ENCODE results near the gene CD96.

CD96 gene

DNA sequence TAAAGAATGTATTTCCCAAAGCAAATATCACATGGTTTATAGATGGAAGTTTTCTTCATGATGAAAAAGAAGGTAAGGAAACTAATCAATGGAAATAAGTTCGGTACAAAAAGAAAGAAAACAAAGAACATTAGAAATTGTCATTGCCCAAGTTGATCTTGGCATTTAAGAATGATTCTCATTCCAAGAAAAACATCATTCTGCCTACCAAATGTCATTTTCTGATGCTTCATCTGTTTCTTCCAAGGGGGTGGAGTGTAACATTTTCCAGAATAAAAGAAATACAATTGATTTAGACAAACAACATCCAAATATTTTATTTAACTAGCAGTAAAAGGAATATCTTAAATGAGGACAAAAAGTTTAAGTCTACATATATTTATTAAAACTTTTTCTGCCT is 56.1 kb downstream of the CD96 start:
- DNase-seq (ENCODE audit: low read depth): no peak
- H3K4me3 ChIP-seq (ENCODE audit: low read depth, low read length): no peak overlapping the region
- TF ChIP-seq, protein P1, sequence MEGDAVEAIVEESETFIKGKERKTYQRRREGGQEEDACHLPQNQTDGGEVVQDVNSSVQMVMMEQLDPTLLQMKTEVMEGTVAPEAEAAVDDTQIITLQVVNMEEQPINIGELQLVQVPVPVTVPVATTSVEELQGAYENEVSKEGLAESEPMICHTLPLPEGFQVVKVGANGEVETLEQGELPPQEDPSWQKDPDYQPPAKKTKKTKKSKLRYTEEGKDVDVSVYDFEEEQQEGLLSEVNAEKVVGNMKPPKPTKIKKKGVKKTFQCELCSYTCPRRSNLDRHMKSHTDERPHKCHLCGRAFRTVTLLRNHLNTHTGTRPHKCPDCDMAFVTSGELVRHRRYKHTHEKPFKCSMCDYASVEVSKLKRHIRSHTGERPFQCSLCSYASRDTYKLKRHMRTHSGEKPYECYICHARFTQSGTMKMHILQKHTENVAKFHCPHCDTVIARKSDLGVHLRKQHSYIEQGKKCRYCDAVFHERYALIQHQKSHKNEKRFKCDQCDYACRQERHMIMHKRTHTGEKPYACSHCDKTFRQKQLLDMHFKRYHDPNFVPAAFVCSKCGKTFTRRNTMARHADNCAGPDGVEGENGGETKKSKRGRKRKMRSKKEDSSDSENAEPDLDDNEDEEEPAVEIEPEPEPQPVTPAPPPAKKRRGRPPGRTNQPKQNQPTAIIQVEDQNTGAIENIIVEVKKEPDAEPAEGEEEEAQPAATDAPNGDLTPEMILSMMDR (IDR thresholded peaks at IDR 0.05; ENCODE audit: low read depth, low read length, missing control alignments): no peak

GRCh38 chr3:111598552-111598951 is 56.6 kb downstream of the CD96 start:
- DNase-seq (ENCODE audit: low read depth): no peak
- TF ChIP-seq, protein P1 (IDR thresholded peaks at IDR 0.05; ENCODE audit: low read depth, low read length, missing control alignments): no peak
- no peak overlapping the region for H3K4me3 ChIP-seq (ENCODE audit: low read depth, low read length)

- TF ChIP-seq, protein P1 (IDR thresholded peaks at IDR 0.05; ENCODE audit: low read depth, low read length, missing control alignments): no peak
- no peak for DNase-seq (ENCODE audit: low read depth)
- H3K4me3 ChIP-seq (ENCODE audit: low read depth, low read length): no peak overlapping the region
Measured at GRCh38 chr3:111601810-111602209, 59.8 kb downstream of the CD96 start.

- no peak overlapping the region for H3K4me3 ChIP-seq (ENCODE audit: low read depth, low read length)
- TF ChIP-seq, protein P1 (IDR thresholded peaks at IDR 0.05; ENCODE audit: low read depth, low read length, missing control alignments): no peak
- no peak for DNase-seq (ENCODE audit: low read depth)
Measured at GRCh38 chr3:111603679-111604078, 61.7 kb downstream of the CD96 start.

DNA sequence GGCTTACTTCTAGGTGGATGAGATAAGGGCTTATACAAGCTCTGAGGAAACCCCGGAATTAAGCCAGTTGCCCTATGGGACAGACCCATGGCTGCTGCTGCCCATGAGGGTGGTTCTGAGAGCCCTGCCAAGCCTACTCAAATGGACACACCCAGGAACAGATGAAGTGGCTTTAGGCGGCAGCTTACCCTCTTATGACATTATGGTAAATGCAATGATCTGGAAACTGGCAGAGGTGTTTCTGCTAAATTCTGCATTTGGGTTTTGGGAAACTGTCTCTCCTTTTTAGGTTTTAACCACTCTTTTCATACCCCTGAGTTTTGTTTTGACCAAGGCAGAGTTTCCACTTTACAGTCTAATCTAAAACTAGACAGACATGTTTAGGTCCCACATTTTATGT is 62.1 kb downstream of the CD96 start:
- TF ChIP-seq, protein P1 (IDR thresholded peaks at IDR 0.05; ENCODE audit: low read depth, low read length, missing control alignments): no peak
- H3K4me3 ChIP-seq (ENCODE audit: low read depth, low read length): no peak overlapping the region
- DNase-seq (ENCODE audit: low read depth): no peak

DNA sequence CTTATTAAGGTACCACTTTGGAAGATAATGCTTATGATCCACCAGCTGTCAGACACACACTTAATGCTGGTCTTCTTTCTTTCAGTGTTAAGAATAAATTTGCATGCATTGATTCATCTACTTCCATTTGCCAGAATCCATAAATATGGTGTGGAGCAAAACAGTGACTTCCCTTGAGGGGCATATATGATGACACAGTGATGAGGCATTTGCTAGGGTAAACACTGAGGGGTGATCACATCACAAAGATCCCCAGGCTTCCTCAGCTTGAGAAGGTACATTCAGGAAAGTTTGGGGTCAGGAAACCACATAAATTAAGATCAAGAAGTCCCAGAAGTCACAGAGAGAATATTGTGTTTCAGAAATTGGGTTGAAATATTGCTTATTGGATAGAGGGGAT is 63.0 kb downstream of the CD96 start:
- no peak overlapping the region for H3K4me3 ChIP-seq (ENCODE audit: low read depth, low read length)
- no peak for DNase-seq (ENCODE audit: low read depth)
- TF ChIP-seq, protein P1 (IDR thresholded peaks at IDR 0.05; ENCODE audit: low read depth, low read length, missing control alignments): no peak

DNA sequence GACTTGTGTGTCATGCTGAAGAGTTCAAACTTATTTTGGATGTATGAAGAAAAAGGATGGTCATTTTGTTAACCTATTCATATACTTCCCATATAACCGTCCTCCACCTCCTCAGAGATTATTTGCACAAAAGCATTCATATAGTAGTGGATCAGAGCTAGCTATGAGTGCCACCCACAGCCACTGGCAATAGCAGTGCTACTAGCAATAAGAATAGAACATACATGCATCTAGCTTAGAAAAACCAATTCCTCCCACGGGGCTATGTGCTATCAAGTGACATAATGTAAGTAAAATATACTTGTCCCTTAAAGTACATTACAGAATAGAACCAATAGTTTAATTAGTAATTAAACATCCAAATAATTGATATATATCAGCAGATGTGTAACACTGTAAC is 63.5 kb downstream of the CD96 start:
- TF ChIP-seq, protein P1 (IDR thresholded peaks at IDR 0.05; ENCODE audit: low read depth, low read length, missing control alignments): no peak
- H3K4me3 ChIP-seq (ENCODE audit: low read depth, low read length): no peak overlapping the region
- no peak for DNase-seq (ENCODE audit: low read depth)
